Right kidney (tissue), 9 donors: ENCODE measurements around the gene TAF11.
"Not testable (repeated sequence)": the region's sequence is repeated elsewhere in the genome, so short reads cannot be mapped to it uniquely, and the experiment has no call there.

Experiments
- DNase-seq: peaks from one replicate; pipeline ENCODE4 v3.0.0-alpha.2; 2016
- long read RNA-seq, 8 donors: transcript quantifications; one replicate each; lab custom pipeline, GENCODE V29; 2026

TAF11 gene
- long read RNA-seq, donor 1, transcript TAF11-201 (5 exons, 1,580 nt), result major isoform, 14 of 14 reads
- long read RNA-seq, donor 1, partial matches to known transcripts, result 0 of 14 reads
- long read RNA-seq, donor 1, other reads (novel, unspliced or antisense), result 0 of 14 reads
- long read RNA-seq, donor 2, transcript TAF11-201 (5 exons, 1,580 nt), result major isoform, 9 of 17 reads
- long read RNA-seq, donor 2, partial matches to known transcripts, result 8 of 17 reads
- long read RNA-seq, donor 2, other reads (novel, unspliced or antisense), result 0 of 17 reads
- long read RNA-seq, donor 3, transcript TAF11-201 (5 exons, 1,580 nt), result major isoform, 6 of 6 reads
- long read RNA-seq, donor 3, partial matches to known transcripts, result 0 of 6 reads
- long read RNA-seq, donor 3, other reads (novel, unspliced or antisense), result 0 of 6 reads
- long read RNA-seq, donor 4, transcript TAF11-201 (5 exons, 1,580 nt), result major isoform, 11 of 12 reads
- long read RNA-seq, donor 4, partial matches to known transcripts, result 0 of 12 reads
- long read RNA-seq, donor 4, other reads (novel, unspliced or antisense), result 0 of 12 reads
- long read RNA-seq, donor 5, transcript TAF11-201 (5 exons, 1,580 nt), result major isoform, 8 of 9 reads
- long read RNA-seq, donor 5, partial matches to known transcripts, result 0 of 9 reads
- long read RNA-seq, donor 5, other reads (novel, unspliced or antisense), result 0 of 9 reads
- long read RNA-seq, donor 6, transcript TAF11-201 (5 exons, 1,580 nt), result major isoform, 8 of 21 reads
- long read RNA-seq, donor 6, partial matches to known transcripts, result 13 of 21 reads
- long read RNA-seq, donor 6, other reads (novel, unspliced or antisense), result 0 of 21 reads
- long read RNA-seq, donor 7, transcript TAF11-201 (5 exons, 1,580 nt), result major isoform, 11 of 24 reads
- long read RNA-seq, donor 7, partial matches to known transcripts, result 12 of 24 reads
- long read RNA-seq, donor 7, other reads (novel, unspliced or antisense), result 0 of 24 reads
- long read RNA-seq, donor 8, transcript TAF11-201 (5 exons, 1,580 nt), result major isoform, 5 of 6 reads
- long read RNA-seq, donor 8, partial matches to known transcripts, result 0 of 6 reads
- long read RNA-seq, donor 8, other reads (novel, unspliced or antisense), result 0 of 6 reads

- peak; percentile 89 for DNase-seq
These were observed at the start of gene TAF11 for GRCh38 chr6:34887753-34888513. Gene TAF11, minus strand, starts transcription at chr6:34888042. Its CDS starts 85 bp downstream, at chr6:34887957.

DNA sequence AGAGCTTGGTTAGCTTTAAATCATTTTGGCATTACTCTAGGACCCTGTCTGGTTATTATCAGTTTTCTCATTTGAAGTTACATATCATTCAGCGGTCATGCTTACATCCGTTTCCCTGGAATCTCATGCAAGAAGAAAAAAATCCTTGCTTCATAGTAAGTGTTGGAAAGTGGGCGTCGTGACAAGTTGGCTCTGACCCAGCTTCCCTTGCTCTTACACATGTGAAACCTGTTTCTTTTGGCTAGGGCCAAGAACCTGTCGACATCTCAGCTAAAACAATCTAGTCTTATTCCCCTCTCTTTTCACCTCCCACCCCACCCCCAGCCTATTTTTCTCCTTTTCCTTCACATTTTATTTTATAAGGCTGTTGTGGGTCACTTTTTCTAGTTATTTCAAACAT is 46.7 kb upstream of the TAF11 start:
- DNase-seq, result no peak

DNA sequence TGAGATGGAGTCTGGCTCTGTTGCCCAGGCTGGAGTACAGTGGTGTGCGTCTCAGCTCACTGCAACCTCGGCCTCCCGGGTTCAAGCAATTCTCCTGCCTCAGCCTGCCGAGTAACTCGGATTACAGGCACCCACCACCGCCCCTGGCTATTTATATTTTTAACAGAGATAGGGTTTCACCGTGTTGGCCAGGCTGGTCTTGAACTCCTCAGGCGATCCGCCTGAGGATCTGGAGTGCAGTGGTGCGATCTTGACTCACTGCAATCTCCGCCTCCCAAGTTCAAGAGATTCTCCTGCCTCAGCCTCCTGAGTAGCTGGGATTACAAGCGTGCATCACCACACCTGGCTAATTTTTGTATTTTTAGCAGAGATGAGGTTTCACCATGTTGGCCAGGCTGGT is 44.4 kb upstream of the TAF11 start:
- DNase-seq, result not testable (repeated sequence)

DNA sequence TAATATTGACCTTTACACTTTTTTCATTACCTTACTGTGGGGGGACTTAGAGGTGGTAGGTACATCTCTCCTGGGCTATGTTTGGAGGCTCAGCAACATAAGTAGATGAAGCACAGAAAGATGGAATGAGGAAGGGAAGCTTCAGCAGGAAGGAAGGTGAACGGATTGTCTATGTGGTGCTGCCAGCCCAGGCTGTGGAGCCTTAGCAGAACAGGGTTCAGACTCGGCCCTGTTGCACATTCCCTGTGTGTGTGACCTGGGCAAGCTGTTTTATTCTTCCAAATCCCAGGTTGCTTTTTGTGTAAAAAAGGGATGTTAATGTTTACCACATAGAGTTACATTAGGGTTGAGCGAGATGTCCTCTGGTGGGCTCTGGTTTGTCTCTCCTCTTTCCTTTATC is 42.4 kb upstream of the TAF11 start:
- no peak for DNase-seq

- DNase-seq, result no peak
These were observed 41.6 kb upstream of the TAF11 start for GRCh38 chr6:34929241-34929978.

DNA sequence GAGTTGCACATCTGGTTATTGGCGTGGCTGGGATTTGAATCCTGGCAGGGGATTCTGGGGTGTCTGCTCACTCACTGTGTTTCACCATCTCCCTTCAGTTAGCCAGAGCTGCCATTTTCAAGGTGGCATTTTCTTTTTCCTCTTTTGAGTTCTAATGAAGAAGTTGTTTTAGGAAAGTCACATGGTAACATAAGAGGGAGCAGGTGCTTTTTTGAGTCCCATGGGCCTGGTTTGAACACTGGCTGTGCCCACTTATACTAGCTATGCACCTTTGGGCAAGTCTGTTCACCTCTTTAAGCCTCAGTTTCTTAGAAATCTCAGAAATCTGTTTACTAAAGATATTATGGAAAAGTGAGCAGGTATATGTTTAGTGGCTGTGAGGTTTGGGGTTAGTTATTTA is 40.9 kb upstream of the TAF11 start:
- no peak for DNase-seq

DNA sequence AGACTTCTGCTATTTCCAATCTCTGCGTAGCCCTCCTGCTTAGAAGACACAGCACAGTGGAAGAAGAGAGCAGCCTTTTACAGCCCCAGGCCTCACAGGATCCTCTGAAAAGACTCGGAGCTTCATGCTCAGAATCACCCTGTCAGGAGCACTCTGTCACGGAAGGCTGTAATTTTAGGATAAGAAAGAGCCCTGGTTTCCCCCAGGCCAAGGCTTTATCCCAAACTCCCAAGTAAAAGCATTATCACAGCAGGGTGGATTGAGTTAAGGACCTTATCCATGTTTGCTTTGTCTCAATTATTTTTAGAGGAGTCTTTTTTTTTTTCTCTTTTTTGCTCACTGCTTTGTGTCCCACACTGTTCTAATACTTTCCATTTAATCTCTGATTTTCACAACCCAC is 40.4 kb upstream of the TAF11 start:
- DNase-seq, result no peak

- DNase-seq, result no peak
These were observed 38.8 kb upstream of the TAF11 start for GRCh38 chr6:34926655-34927054.

DNA sequence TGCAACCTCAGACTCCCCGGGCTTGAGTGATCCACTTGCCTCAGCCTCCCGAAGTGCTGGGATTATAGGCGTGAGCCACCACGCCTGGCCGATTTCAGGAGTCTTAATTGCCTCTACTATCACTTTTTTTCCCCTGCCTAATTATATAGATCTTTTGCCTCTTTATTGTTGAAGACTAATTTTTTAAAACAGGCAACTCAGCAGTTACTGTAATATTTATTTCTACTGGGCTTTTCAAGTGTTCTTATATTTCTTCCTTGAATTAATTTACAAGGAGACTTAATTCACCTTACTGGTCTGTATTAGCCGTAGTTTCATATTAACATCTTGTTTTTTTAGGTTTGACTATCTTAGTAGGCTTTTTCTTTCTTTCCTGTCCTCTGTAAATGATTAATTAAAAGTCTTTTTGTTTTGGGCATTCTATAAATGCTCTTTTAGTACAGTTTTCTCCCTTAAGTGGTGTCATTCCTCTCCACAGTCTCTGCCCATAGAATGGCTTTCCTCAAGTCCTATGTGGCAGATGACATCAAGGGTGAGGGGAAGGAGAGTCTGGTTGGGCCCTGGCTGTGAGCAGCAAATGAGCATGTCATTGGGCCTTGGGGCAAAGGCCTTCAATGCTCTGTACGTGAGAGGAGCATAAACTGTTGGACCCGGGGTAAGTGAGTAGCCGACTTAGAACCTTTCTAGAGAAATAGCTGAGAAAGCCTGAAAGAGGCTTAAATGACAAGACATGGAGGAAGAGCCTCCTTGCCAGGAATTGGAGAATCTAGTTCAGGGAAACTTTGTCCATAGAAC is 37.2 kb upstream of the TAF11 start:
- no peak for DNase-seq

- no peak for DNase-seq
These were observed 34.4 kb upstream of the TAF11 start for GRCh38 chr6:34922177-34922663.

DNA sequence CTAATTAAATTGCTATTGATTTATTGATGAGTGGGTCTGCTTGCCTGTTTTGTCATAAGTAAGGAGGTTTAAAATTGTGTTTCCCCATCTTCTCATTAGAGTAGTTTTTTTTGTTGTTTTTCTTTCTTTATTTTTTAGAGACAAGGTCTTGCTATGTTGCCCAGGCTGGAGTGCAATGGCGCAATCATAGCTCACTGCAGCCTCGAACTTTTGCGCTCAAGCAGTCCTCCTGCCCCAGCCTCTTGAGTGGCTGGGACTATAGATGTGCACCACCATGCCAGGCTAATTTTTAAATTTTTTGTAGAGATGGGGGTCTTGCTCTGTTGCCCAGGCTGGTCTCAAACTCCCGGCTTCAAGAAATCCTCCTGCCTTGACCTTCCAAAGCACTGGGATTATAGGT is 32.3 kb upstream of the TAF11 start:
- no peak for DNase-seq

GRCh38 chr6:34919651-34920050 is 31.8 kb upstream of the TAF11 start:
- no peak for DNase-seq

DNA sequence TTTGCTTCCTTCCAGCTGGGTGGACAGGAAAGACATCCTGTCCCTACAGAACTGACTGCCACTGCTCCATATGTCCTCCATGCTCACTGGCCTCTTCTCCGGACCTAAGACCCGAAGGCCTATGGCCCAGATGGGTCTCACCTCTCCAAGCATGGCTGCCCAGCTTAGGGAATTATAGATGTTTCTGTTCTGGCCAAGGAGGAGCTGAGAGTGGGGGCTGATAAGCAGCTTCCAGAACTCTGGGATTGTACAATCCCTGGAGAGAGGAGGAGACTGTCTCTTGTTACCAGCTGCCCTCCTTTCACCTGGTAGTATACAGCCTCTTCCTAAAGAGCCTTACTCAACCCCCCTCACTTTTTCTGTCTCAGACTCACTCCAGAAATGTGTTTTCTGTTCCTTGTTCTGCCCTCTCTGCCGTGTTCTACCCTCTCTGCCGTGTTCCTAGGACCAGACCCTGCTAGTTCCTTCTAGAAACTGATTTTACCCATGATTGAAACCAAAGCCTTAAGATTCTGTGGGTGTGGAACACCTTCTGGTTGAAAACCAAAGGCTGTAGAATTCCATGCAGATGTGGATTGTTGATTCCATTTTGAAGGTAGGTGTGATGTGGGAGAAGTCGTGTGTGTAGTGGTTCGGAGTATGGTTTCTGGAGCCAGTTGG is 29.9 kb upstream of the TAF11 start:
- no peak for DNase-seq

GRCh38 chr6:34916348-34916967 is 28.6 kb upstream of the TAF11 start:
- no peak for DNase-seq

GRCh38 chr6:34914358-34914757 is 26.5 kb upstream of the TAF11 start:
- no peak for DNase-seq

DNA sequence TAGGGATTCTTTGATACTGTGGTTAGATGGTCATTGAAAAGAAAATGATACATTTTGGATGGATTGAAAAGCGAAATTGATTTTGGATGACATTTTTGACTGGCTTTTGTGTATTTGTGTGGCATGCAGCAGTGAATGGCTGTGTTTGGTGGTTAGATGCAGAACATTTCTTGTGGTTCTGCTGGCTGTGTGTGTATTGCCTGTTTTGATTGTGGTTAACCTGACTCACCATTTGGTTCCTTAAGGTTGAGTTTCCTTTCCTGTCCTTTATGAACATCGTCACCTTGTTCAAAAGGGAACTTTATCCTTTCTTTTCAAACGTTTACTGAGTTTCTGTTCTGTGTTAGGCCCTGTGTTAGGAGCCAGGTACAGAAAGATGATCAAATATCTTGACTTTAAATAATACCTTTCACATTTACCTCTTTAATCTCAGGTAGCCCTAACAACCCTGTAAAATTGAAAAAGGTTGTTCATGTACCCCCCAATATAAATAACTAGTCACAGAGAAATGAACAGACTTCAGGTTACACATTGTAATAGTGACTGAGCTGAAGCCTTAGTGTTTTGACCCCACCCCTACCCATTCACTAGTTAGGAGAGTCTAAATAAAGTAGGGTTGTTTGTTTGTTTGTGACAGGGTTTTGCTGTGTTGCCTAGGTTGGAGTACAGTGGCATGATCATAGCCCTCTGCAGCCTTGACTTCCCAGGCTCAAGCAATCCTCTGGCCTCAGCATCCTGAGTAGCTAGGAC is 25.0 kb upstream of the TAF11 start:
- DNase-seq, result no peak

DNA sequence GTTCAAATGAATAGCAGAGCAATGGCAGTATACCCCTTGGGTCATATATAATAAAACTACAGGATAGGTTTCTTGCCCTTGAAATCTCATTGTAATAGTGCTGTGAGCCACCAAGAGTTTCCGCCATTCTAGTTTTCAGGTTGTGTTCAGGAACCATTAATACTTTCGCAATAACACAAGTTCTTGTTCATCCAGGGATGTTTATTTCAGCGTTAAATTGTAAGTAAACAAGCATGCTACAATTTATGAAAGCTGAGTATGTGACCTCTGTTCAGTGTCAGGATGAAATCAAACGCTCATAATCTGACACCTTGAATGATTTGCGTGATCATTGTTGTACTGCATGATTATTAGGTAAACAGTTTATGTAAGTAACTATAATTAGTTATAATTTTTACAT is 24.0 kb upstream of the TAF11 start:
- no peak for DNase-seq

DNA sequence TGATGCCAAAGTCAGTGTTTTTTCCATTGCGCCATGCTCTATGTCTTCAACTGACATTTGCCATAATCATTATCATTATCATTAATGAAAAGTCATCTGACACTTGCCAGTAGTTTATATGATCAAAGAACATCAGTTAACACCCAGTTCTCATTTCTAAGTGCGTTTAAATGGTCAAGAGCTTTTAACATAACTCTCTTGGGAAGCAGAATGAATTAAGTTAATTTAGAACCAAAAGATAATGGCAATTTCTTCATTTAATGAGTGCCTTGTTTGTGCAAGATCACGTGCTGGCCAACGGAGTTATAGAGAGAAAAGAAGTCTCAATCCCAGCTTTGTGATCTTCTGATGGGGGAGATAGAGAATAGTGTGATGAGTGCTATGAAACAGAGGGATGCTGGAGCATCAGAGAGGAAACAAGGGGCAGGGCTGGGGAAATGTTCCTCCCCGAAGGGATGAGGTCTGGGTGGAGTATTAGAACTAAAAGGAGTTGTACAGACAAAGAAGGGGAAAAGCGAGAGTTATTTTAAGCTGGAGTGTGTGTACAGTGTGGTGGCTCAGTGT is 21.6 kb upstream of the TAF11 start:
- DNase-seq, result no peak
